Measurements from ENCODE around the gene LRRC17.
"Not testable (repeated sequence)": the region's sequence is repeated elsewhere in the genome, so short reads cannot be mapped to it uniquely, and the experiment has no call there.

DNA sequence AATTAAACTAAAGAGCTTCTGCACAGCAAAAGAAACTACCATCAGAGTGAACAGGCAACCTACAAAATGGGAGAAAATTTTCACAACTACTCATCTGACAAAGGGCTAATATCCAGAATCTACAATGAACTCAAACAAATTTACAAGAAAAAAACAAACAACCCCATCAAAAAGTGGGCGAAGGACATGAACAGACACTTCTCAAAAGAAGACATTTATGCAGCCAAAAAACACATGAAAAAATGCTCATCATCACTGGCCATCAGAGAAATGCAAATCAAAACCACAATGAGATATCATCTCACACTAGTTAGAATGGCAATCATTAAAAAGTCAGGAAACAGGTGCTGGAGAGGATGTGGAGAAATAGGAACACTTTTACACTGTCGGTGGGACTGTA, 49.2 kb downstream of the LRRC17 start:
- TF ChIP-seq, protein P1, sequence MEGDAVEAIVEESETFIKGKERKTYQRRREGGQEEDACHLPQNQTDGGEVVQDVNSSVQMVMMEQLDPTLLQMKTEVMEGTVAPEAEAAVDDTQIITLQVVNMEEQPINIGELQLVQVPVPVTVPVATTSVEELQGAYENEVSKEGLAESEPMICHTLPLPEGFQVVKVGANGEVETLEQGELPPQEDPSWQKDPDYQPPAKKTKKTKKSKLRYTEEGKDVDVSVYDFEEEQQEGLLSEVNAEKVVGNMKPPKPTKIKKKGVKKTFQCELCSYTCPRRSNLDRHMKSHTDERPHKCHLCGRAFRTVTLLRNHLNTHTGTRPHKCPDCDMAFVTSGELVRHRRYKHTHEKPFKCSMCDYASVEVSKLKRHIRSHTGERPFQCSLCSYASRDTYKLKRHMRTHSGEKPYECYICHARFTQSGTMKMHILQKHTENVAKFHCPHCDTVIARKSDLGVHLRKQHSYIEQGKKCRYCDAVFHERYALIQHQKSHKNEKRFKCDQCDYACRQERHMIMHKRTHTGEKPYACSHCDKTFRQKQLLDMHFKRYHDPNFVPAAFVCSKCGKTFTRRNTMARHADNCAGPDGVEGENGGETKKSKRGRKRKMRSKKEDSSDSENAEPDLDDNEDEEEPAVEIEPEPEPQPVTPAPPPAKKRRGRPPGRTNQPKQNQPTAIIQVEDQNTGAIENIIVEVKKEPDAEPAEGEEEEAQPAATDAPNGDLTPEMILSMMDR (IDR thresholded peaks at IDR 0.05 in 2 of 3, conservative IDR thresholded peaks at IDR 0.05 in 1 of 3; ENCODE audit: insufficient read depth in 2 of 3, low read depth in 1 of 3, low read length in 3 of 3) = not testable (repeated sequence)
- TF ChIP-seq, protein P2, sequence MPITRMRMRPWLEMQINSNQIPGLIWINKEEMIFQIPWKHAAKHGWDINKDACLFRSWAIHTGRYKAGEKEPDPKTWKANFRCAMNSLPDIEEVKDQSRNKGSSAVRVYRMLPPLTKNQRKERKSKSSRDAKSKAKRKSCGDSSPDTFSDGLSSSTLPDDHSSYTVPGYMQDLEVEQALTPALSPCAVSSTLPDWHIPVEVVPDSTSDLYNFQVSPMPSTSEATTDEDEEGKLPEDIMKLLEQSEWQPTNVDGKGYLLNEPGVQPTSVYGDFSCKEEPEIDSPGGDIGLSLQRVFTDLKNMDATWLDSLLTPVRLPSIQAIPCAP (CRISPR knock-in tag; IDR thresholded peaks at IDR 0.05; ENCODE audit: borderline replicate concordance) = not testable (repeated sequence)
- TF ChIP-seq EGR1 (conservative IDR thresholded peaks at IDR 0.05); KLF1 (tag; IDR thresholded peaks at IDR 0.05); POLR2AphosphoS5 (IDR thresholded peaks at IDR 0.05; ENCODE audit: control insufficient read depth, insufficient read depth, low read depth, low read length); ZNF780A (CRISPR knock-in tag; IDR thresholded peaks at IDR 0.05); TCF7L2 (IDR thresholded peaks at IDR 0.05; ENCODE audit: low read depth, low read length); NFE2 (IDR thresholded peaks at IDR 0.05; ENCODE audit: low read depth); EWSR1 (IDR thresholded peaks at IDR 0.05; ENCODE audit: borderline replicate concordance, low read depth, partially characterized antibody): not testable (repeated sequence)
- TF ChIP-seq, protein P3, sequence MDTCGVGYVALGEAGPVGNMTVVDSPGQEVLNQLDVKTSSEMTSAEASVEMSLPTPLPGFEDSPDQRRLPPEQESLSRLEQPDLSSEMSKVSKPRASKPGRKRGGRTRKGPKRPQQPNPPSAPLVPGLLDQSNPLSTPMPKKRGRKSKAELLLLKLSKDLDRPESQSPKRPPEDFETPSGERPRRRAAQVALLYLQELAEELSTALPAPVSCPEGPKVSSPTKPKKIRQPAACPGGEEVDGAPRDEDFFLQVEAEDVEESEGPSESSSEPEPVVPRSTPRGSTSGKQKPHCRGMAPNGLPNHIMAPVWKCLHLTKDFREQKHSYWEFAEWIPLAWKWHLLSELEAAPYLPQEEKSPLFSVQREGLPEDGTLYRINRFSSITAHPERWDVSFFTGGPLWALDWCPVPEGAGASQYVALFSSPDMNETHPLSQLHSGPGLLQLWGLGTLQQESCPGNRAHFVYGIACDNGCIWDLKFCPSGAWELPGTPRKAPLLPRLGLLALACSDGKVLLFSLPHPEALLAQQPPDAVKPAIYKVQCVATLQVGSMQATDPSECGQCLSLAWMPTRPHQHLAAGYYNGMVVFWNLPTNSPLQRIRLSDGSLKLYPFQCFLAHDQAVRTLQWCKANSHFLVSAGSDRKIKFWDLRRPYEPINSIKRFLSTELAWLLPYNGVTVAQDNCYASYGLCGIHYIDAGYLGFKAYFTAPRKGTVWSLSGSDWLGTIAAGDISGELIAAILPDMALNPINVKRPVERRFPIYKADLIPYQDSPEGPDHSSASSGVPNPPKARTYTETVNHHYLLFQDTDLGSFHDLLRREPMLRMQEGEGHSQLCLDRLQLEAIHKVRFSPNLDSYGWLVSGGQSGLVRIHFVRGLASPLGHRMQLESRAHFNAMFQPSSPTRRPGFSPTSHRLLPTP (IDR thresholded peaks at IDR 0.05; ENCODE audit: borderline replicate concordance, extremely low read depth, insufficient read length) = not testable (repeated sequence)
- TF ChIP-seq, protein P4, sequence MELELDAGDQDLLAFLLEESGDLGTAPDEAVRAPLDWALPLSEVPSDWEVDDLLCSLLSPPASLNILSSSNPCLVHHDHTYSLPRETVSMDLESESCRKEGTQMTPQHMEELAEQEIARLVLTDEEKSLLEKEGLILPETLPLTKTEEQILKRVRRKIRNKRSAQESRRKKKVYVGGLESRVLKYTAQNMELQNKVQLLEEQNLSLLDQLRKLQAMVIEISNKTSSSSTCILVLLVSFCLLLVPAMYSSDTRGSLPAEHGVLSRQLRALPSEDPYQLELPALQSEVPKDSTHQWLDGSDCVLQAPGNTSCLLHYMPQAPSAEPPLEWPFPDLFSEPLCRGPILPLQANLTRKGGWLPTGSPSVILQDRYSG (tag; conservative IDR thresholded peaks at IDR 0.05; ENCODE audit: low read depth) = not testable (repeated sequence)
- TF ChIP-seq, protein P5, sequence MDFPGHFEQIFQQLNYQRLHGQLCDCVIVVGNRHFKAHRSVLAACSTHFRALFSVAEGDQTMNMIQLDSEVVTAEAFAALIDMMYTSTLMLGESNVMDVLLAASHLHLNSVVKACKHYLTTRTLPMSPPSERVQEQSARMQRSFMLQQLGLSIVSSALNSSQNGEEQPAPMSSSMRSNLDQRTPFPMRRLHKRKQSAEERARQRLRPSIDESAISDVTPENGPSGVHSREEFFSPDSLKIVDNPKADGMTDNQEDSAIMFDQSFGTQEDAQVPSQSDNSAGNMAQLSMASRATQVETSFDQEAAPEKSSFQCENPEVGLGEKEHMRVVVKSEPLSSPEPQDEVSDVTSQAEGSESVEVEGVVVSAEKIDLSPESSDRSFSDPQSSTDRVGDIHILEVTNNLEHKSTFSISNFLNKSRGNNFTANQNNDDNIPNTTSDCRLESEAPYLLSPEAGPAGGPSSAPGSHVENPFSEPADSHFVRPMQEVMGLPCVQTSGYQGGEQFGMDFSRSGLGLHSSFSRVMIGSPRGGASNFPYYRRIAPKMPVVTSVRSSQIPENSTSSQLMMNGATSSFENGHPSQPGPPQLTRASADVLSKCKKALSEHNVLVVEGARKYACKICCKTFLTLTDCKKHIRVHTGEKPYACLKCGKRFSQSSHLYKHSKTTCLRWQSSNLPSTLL (IDR thresholded peaks at IDR 0.05) = not testable (repeated sequence)
